ENCODE data around the gene PHF11. TPM values are rescaled to one million over a fixed set of nuclear protein-coding genes. Genes with fewer than 3 reads are reported as not detected.

PHF11 gene
- polyA plus RNA-seq, 1 donor (not counting 4 experiments of a cell fraction or from before 2014, with no cell fraction given), result 32.9 TPM

DNA sequence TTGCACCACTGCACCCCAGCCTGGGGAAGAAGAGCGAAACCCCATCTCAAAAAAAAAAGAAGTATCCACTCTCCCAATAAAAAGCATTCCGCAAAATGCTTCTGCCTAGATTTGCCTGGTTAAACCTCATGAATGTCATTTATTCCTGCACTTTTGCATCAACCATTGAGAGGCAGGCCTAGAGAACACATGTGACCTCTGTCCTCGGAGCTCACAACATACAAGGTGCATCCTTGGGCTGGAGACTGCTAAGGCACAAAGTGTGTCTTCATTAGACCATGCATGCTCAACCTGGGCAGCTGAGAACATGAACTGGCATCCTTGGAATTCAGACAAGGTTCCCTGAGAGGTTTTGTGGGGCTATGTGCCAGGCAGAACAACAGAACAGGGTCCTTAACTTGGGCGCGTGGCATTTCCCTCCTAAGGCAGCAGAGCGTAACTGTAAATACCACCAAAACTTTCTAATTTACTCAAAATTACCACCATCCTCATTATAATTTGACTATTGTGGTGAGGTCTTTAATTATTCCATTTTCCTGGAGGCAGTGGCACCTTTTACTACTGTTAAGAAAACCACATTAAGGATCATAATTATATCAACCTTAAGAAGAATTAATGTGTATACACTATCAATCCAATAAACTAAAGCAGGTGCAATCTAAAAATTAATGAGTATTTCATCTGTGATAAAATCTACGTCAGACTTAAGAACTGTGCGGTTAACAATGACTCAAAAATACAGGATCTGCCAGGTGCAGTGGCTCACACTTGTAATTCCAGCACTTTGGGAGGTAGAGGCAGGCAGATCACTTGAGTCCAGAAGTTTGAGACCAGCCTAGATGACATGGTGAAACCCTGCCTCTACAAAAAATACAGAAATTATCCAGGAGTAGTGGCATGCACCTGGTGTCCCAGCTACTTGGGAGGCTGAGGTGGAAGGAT is 75.8 kb downstream of the PHF11 start:
- Histone ChIP-seq H3K27ac (ENCODE audit: control insufficient read depth, insufficient read depth, low read length) (no peak overlapping the region), H2AFZ (ENCODE audit: control insufficient read depth, low read length) (no peak overlapping the region), H3K79me2 (ENCODE audit: control insufficient read depth, insufficient read depth, low read length) (peaks cover 15% of the 10 kb centered on the region), H3K4me2 (ENCODE audit: control insufficient read depth, extremely low read depth, insufficient read depth, low read depth, low read length) (no peak overlapping the region), H3K4me3 (ENCODE audit: control insufficient read depth in 2 of 3, extremely low read depth in 1 of 3, insufficient read depth in 2 of 3, low read depth in 1 of 3, low read length in 3 of 3) (no peak overlapping the region), H3K9ac (ENCODE audit: control insufficient read depth, extremely low read depth, insufficient read depth, low read length) (no peak overlapping the region), H3K9me3 (ENCODE audit: control insufficient read depth, low read depth, low read length) (no peaks in the 10 kb centered on the region), H3K27me3 (ENCODE audit: control insufficient read depth, extremely low read depth, insufficient read depth, low read length) (no peaks in the 10 kb centered on the region), H3K4me1 (ENCODE audit: control insufficient read depth, extremely low read depth, insufficient read depth, low read length) (peaks cover 25% of the 10 kb centered on the region), H3K36me3 (ENCODE audit: control insufficient read depth in 2 of 2, extremely low read depth in 1 of 2, insufficient read depth in 2 of 2, low read length in 2 of 2) (no peaks in the 10 kb centered on the region), H4K20me1 (ENCODE audit: control insufficient read depth, extremely low read depth, insufficient read depth, low read length) (no peaks in the 10 kb centered on the region), H3K9me1 (ENCODE audit: control insufficient read depth, extremely low read depth, insufficient read depth, low read length) (no peaks in the 10 kb centered on the region)
- TF ChIP-seq EZH2 (IDR thresholded peaks at IDR 0.05; ENCODE audit: low read length), result no peak
- TF ChIP-seq, protein P1, sequence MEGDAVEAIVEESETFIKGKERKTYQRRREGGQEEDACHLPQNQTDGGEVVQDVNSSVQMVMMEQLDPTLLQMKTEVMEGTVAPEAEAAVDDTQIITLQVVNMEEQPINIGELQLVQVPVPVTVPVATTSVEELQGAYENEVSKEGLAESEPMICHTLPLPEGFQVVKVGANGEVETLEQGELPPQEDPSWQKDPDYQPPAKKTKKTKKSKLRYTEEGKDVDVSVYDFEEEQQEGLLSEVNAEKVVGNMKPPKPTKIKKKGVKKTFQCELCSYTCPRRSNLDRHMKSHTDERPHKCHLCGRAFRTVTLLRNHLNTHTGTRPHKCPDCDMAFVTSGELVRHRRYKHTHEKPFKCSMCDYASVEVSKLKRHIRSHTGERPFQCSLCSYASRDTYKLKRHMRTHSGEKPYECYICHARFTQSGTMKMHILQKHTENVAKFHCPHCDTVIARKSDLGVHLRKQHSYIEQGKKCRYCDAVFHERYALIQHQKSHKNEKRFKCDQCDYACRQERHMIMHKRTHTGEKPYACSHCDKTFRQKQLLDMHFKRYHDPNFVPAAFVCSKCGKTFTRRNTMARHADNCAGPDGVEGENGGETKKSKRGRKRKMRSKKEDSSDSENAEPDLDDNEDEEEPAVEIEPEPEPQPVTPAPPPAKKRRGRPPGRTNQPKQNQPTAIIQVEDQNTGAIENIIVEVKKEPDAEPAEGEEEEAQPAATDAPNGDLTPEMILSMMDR (optimal IDR thresholded peaks at IDR 0.05 in 1 of 3, IDR thresholded peaks at IDR 0.05 in 1 of 3, conservative IDR thresholded peaks at IDR 0.05 in 1 of 3; ENCODE audit: extremely low read depth in 1 of 3, insufficient read depth in 2 of 3, low read length in 3 of 3), result no peak
- DNase-seq (ENCODE audit: low read depth, low spot score) (no peak), FAIRE-seq (no peak)
- dilution Hi-C loops (cut with MboI; ENCODE audit: extremely low pct_ligation_motif_present, low sequenced_read_pairs), result no loop called here

Other genes with a start within 250 kb of the PHF11 start
- 2.3 to 3.8 TPM (median 2.4 TPM) in 3 replicates for gene CDADC1, start 248.0 kb upstream of the PHF11 start, polyA plus RNA-seq
- 8.0 to 10.1 TPM (median 8.6 TPM) in 3 replicates for gene CAB39L, start 51.9 kb upstream of the PHF11 start, polyA plus RNA-seq
- gene SETDB2, start 51.7 kb upstream of the PHF11 start, polyA plus RNA-seq, result 2.5 to 5.6 TPM (median 3.4 TPM) in 3 replicates
- 19.4 to 26.9 TPM (median 23.5 TPM) in 3 replicates for gene RCBTB1, start 89.6 kb downstream of the PHF11 start, polyA plus RNA-seq
- 0.49 to 0.58 TPM (median 0.55 TPM) in 3 replicates for gene ARL11, start 132.6 kb downstream of the PHF11 start, polyA plus RNA-seq
- 83.7 to 107 TPM (median 84.2 TPM) in 3 replicates for gene EBPL, start 195.5 kb downstream of the PHF11 start, polyA plus RNA-seq